HepG2 (cell line): Measurements from ENCODE around the gene BCKDHB. TPM values are rescaled to one million over a fixed set of nuclear protein-coding genes. Genes with fewer than 3 reads are reported as not detected.
A peak's percentile ranks its signal among the peaks of the same experiment; 100 is the strongest.

Experiments
- ATAC-seq: fragments of 200-7000 bp; cut with Tn5 transposase; 3 replicates; pipeline ENCODE4 v1.9.1; 2020; ENCODE audit warnings: mild to moderate bottlenecking, moderate library complexity
- BruUV-seq: library from RNA; stranded (reverse); fragments of 400-500 nt; replicated peaks from 2 replicates; lab custom pipeline; 2021; lab: Mats Ljungman, UMichigan
- CTCF ChIA-PET: fragments of 300-600 bp; formaldehyde crosslinking; extraction: SDS; loops from one replicate; lab custom pipeline; 2021; ENCODE audit warnings: low total read pairs, inconsistent platforms, low intra/inter-chr PET ratio; lab: Yijun Ruan, JAX
- POLR2A ChIA-PET: fragments of 350-600 bp; sonication (Branson Sonifier 250); formaldehyde crosslinking; loops from one replicate; lab custom pipeline; 2020; ENCODE audit warnings: antibody characterized with exemption, inconsistent platforms; lab: Yijun Ruan, JAX
- DNase-seq: peaks from one replicate; pipeline ENCODE4 v3.0.0-alpha.2; 2015; ENCODE audit warnings: low spot score
- FAIRE-seq: peaks from 3 replicates; lab custom pipeline; 2011; peaks lifted over from hg19 to GRCh38; lab: Jason Lieb, UNC
- H2AFZ ChIP-seq: one replicate; pipeline ENCODE4 v1.6.1; 2011; ENCODE audit warnings: low read length, inconsistent platforms
- H3K27ac ChIP-seq: fragments of 300-600 bp; 3 replicates; pipeline ENCODE4 v1.8.0; 2011; ENCODE audit warnings: mixed run types, mild to moderate bottlenecking, mixed read lengths, low read length, inconsistent platforms; ENCODE audit not compliant: insufficient read depth; ENCODE audit errors: extremely low read length
- H3K27me3 ChIP-seq, 2 experiments: fragments of 200-600 bp in 1 of 2; 2 replicates in 1 of 2; 3 replicates in 1 of 2; pipeline versions ENCODE4 v1.6.0 to v1.8.0; 2011; ENCODE audit warnings: low read length in 2 of 2, mild to moderate bottlenecking in 2 of 2, moderate library complexity in 2 of 2, inconsistent platforms in 1 of 2; ENCODE audit not compliant: insufficient read depth in 2 of 2, control insufficient read depth in 1 of 2
- H3K36me3 ChIP-seq, 2 experiments: fragments of 200-600 bp in 1 of 2; replicated peaks in 1 of 2; 2 replicates in 1 of 2; 3 replicates in 1 of 2; pipeline versions ENCODE4 v1.5.1 to v1.8.0; 2011; ENCODE audit warnings: low read length in 2 of 2, inconsistent platforms in 1 of 2; ENCODE audit not compliant: insufficient read depth in 2 of 2, control insufficient read depth in 1 of 2
- H3K4me1 ChIP-seq: 2 replicates; pipeline ENCODE4 v1.5.1; 2012; ENCODE audit warnings: low read length, inconsistent platforms; ENCODE audit not compliant: insufficient read depth
- H3K4me2 ChIP-seq: 2 replicates; pipeline ENCODE4 v1.6.0; 2011; ENCODE audit warnings: low read depth, low read length, inconsistent platforms
- H3K4me3 ChIP-seq, 3 experiments: fragments of 200-600 bp in 1 of 3; sonication (generic), shearing (Covaris generic) in 1 of 3; replicated peaks in 1 of 3; 2 replicates each; pipeline ENCODE4 v1.5.1; 2011 to 2016; ENCODE audit warnings: low read length in 3 of 3, inconsistent platforms in 2 of 3, low read depth in 2 of 3, mild to moderate bottlenecking in 2 of 3, control low read depth in 1 of 3, mixed read lengths in 1 of 3; ENCODE audit not compliant: insufficient read depth in 1 of 3
- H3K79me2 ChIP-seq: one replicate; pipeline ENCODE4 v1.6.1; 2011; ENCODE audit warnings: low read length, inconsistent platforms; ENCODE audit not compliant: insufficient read depth
- H3K9ac ChIP-seq: 2 replicates; pipeline ENCODE4 v1.6.0; 2011; ENCODE audit warnings: mild to moderate bottlenecking, low read depth, low read length, inconsistent platforms; ENCODE audit not compliant: insufficient read depth
- H3K9me3 ChIP-seq: 2 replicates; pipeline ENCODE4 v1.5.1; 2012; ENCODE audit warnings: mild to moderate bottlenecking, low read length
- H4K20me1 ChIP-seq: 2 replicates; pipeline ENCODE4 v1.6.0; 2011; ENCODE audit warnings: inconsistent platforms, mild to moderate bottlenecking, low read length, moderate library complexity; ENCODE audit not compliant: insufficient read depth
- ARID2 ChIP-seq: sonication (generic); formaldehyde crosslinking; IDR thresholded peaks from 2 replicates; pipeline ENCODE4 v1.8.1; 2022; ENCODE audit warnings: mild to moderate bottlenecking, missing genetic modification reagents, borderline replicate concordance
- CBFB ChIP-seq: sonication (generic); formaldehyde crosslinking; IDR thresholded peaks from 2 replicates; pipeline ENCODE4 v1.4.0; 2020; ENCODE audit warnings: missing genetic modification reagents
- FIP1L1 ChIP-seq: fragments of 200-400 bp; formaldehyde crosslinking; IDR thresholded peaks from 2 replicates; pipeline ENCODE4 v1.6.1; 2018; ENCODE audit warnings: low read depth, mild to moderate bottlenecking, low read length, moderate library complexity, borderline replicate concordance; ENCODE audit not compliant: insufficient read depth
- FOSL1 ChIP-seq: sonication (generic); formaldehyde crosslinking; IDR thresholded peaks from 2 replicates; pipeline ENCODE4 v1.9.0; 2021; ENCODE audit warnings: missing genetic modification reagents, borderline replicate concordance
- HNRNPK ChIP-seq: fragments of 200-400 bp; formaldehyde crosslinking; IDR thresholded peaks from 2 replicates; pipeline ENCODE4 v1.6.1; 2018; ENCODE audit warnings: low read length, low read depth, moderate library complexity, mild to moderate bottlenecking; ENCODE audit not compliant: poor library complexity, severe bottlenecking
- KDM3A ChIP-seq: IDR thresholded peaks from 2 replicates; pipeline ENCODE4 v1.6.1; 2018; ENCODE audit warnings: low read depth, missing compliant biosample characterization
- RAD51 ChIP-seq: fragments of 450-650 bp; IDR thresholded peaks from 2 replicates; pipeline ENCODE4 v1.6.1; 2016; ENCODE audit warnings: borderline replicate concordance
- SAFB2 ChIP-seq: sonication (generic); formaldehyde crosslinking; IDR thresholded peaks from 2 replicates; pipeline ENCODE4 v1.5.1; 2020; ENCODE audit warnings: missing genetic modification reagents, low read depth, mild to moderate bottlenecking, borderline replicate concordance
- SALL1 ChIP-seq: sonication (generic); formaldehyde crosslinking; IDR thresholded peaks from 2 replicates; pipeline ENCODE4 v1.8.0; 2022; ENCODE audit warnings: mild to moderate bottlenecking, missing genetic modification reagents
- SNAPC5 ChIP-seq: sonication (generic); formaldehyde crosslinking; IDR thresholded peaks from 2 replicates; pipeline ENCODE4 v1.8.1; 2023; ENCODE audit warnings: mild to moderate bottlenecking, missing genetic modification reagents, borderline replicate concordance
- THAP11 ChIP-seq: IDR thresholded peaks from 2 replicates; pipeline ENCODE4 v1.6.1; 2016; ENCODE audit warnings: missing biosample characterization, missing genetic modification reagents
- ZBTB37 ChIP-seq: sonication (generic); formaldehyde crosslinking; IDR thresholded peaks from 2 replicates; pipeline ENCODE4 v1.4.0; 2020; ENCODE audit warnings: mild to moderate bottlenecking, missing genetic modification reagents
- ZNF143 ChIP-seq: sonication (generic); formaldehyde crosslinking; IDR thresholded peaks from 2 replicates; pipeline ENCODE4 v1.4.0; 2020; ENCODE audit warnings: missing genetic modification reagents
- ZNF234 ChIP-seq: sonication (generic); formaldehyde crosslinking; conservative IDR thresholded peaks from 2 replicates; pipeline ENCODE4 v1.5.1; 2020; ENCODE audit warnings: mild to moderate bottlenecking, missing genetic modification reagents
- ZSCAN22 ChIP-seq: sonication (generic); formaldehyde crosslinking; IDR thresholded peaks from 2 replicates; pipeline ENCODE4 v1.4.0; 2020; ENCODE audit warnings: mild to moderate bottlenecking, missing genetic modification reagents
- WGBS: methylation state at CpG from one replicate; pipeline ENCODE4 v1.1.6; 2017; ENCODE audit warnings: low lambda C conversion rate; 5-methylcytosine and 5-hydroxymethylcytosine counted together
- in situ Hi-C: cut with HindIII; loops from 2 replicates; pipeline ENCODE4 v1.10.0; 2017; ENCODE audit warnings: low pct_unique_long_range_greater_than_20kb; ENCODE audit not compliant: extremely low pct_ligation_motif_present
- intact Hi-C: fragments of 100-400 bp; cut with micrococcal nuclease; formaldehyde crosslinking; loops from one replicate; pipeline ENCODE4 v1.10.0; 2022; ENCODE audit not compliant: unreplicated experiment
- polyA plus RNA-seq, 8 experiments: library from polyadenylated mRNA; depleted of rRNA in 3 of 8; stranded (reverse) in 7 of 8; unstranded in 1 of 8; fragments of >200 nt; fragmentation: Illumina TruSeq in 4 of 8; extraction: Trizol in 4 of 8; gene quantifications; 2 replicates each; pipeline versions ENCODE4 v1.2.1 to v1.2.3, GENCODE V29; 2011 to 2016; ENCODE audit warnings: low read depth in 4 of 8, missing spikeins in 1 of 8, mixed read lengths in 1 of 8; ENCODE audit not compliant: insufficient read depth in 1 of 8
- total RNA-seq, 5 experiments: library from RNA; depleted of rRNA; stranded (reverse); fragments of >200 nt; fragmentation: Illumina TruSeq; extraction: Trizol; gene quantifications; 2 replicates each; pipeline ENCODE4 v1.2.3, GENCODE V29; 2016; ENCODE audit warnings: low read depth in 1 of 5

The BCKDHB gene
- total and polyA plus RNA-seq, 2 of the 13 experiments (the other 11 are each of a cell fraction or from before 2014, with no cell fraction given), result 10.8 to 13.6 TPM

DNA sequence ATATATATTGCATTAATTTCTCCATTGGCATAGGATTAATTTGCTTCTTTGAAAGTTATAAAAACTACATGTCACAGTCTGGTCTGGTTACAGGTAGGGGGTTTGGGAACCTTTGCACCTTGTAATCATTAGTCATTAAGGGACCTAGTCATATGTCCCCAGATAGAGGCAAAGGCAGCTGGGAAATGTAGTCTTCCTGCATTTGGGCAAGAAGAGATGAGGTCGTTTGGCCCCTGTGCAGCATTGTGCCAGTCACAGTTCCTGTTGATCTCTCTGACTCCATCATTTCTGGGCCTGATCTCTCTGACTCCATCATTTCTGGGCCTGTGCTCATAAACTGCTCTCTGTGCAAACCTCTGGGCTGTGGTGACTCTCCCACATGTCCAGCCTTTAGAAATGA lies 73.2 kb downstream of the BCKDHB start:
- Histone ChIP-seq H3K27ac (no peak overlapping the region), H3K9ac (no peak overlapping the region), H3K9me3 (no peaks in the 10 kb centered on the region), H3K4me2 (no peak overlapping the region)
- DNase-seq, result no peak
- POLR2A ChIA-PET, result no interaction called here
- no peak for TF ChIP-seq FIP1L1
- peak; percentile 73 for TF ChIP-seq THAP11 (CRISPR knock-in tag)
- no peak for TF ChIP-seq ZSCAN22
- TF ChIP-seq SALL1, result no peak
- TF ChIP-seq HNRNPK, result no peak
- peak; percentile 71; the same call in 1 of the 2 replicates for TF ChIP-seq ZNF143
- TF ChIP-seq, all 625 proteins: peak for 2
- no peak overlapping the region for H3K4me3 ChIP-seq
- intact Hi-C loops, result no loop called here
- H2AFZ ChIP-seq, result no peak overlapping the region
- CTCF ChIA-PET, result no interaction called here
- ATAC-seq, result peak; percentile 28; the same call in 2 of the 3 replicates
- WGBS, result 67% methylated on average over 1 of the region's 1 CpG
- no TSS peak for BruUV-seq
- H3K36me3 ChIP-seq, result no peaks in the 10 kb centered on the region
- no peaks in the 10 kb centered on the region for H3K27me3 ChIP-seq
- H3K79me2 ChIP-seq, result no peaks in the 10 kb centered on the region
- in situ Hi-C loops, result no loop called here
- FAIRE-seq, result no peak
- H4K20me1 ChIP-seq, result no peaks in the 10 kb centered on the region
- no peaks in the 10 kb centered on the region for H3K4me1 ChIP-seq

DNA sequence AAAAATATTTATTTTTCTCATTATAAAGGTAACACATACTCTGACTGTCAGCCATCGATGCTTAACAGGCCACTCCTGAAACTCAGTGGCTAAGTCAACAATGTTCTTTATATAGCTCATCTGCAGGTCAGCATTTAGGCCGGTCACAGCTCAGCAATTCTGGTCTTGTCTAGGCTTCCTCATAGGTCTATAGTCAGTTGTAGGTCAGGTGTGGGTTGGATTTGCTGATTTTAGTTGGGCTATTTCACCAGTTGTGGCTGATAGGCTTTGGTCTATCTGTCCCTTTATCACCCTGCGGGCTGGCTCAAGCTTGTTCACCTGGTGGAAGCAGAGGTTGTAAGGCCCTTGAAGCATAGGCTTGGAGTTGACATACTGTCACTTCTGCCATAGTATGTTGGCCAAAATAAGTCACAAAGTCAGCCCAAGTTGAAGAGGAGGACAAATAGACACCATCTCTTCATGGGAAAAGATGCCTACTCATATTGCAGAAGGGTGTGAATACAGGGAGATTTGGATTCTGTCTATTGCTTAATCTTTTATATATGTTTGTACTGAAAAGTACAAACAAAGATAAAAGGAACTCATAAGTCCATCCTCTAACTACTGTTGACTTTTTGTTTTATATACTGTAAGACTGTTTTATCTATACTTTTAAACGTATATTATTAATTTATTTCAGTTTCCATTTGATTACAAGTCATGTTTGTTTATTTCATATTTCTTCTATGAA lies 75.0 kb downstream of the BCKDHB start:
- ChIA-PET POLR2A (no interaction called here), CTCF (no interaction called here)
- Histone ChIP-seq H3K9ac (no peak overlapping the region), H3K27ac (no peak overlapping the region), H3K36me3 (no peaks in the 10 kb centered on the region), H4K20me1 (no peaks in the 10 kb centered on the region), H3K9me3 (no peaks in the 10 kb centered on the region), H3K27me3 (no peaks in the 10 kb centered on the region), H3K4me2 (no peak overlapping the region), H2AFZ (no peak overlapping the region), H3K4me1 (no peaks in the 10 kb centered on the region), H3K4me3 (no peak overlapping the region), H3K79me2 (no peaks in the 10 kb centered on the region)
- no TSS peak for BruUV-seq
- intact Hi-C loops (no loop called here), in situ Hi-C loops (no loop called here)
- TF ChIP-seq ZNF234 (CRISPR knock-in tag) (no peak), FOSL1 (CRISPR knock-in tag) (no peak), SAFB2 (no peak), ARID2 (no peak), RAD51 (no peak), KDM3A (no peak), CBFB (no peak), ZBTB37 (no peak), SNAPC5 (CRISPR knock-in tag) (no peak)
- no peak for FAIRE-seq
- 85% methylated on average over 4 of the region's 4 CpGs for WGBS
- no peak for ATAC-seq
- DNase-seq, result no peak
